GM12878 (cell line): ENCODE results near the gene CFAP74. TPM values are rescaled to one million over a fixed set of nuclear protein-coding genes. Genes with fewer than 3 reads are reported as not detected.

Experiments used
- ATAC-seq: fragments of 200-7000 bp; cut with Tn5 transposase; 3 replicates; pipeline ENCODE4 v1.9.1; 2020; ENCODE audit warnings: mild to moderate bottlenecking, moderate library complexity
- BruUV-seq: library from RNA; stranded (reverse); fragments of 400-500 nt; replicated peaks from 2 replicates; lab custom pipeline; 2021; lab: Mats Ljungman, UMichigan
- CTCF ChIA-PET: fragments of 300-600 bp; sonication (Branson Sonifier 250); formaldehyde crosslinking; extraction: SDS; loops from one replicate; lab custom pipeline; 2021; ENCODE audit warnings: inconsistent platforms; lab: Yijun Ruan, JAX
- POLR2A ChIA-PET: fragments of 350-600 bp; formaldehyde crosslinking; extraction: SDS; loops from one replicate; lab custom pipeline; 2021; ENCODE audit warnings: inconsistent platforms; lab: Charles Lee
- RAD21 ChIA-PET: fragments of 300-600 bp; sonication (Branson Sonifier 250); formaldehyde crosslinking; loops from one replicate; lab custom pipeline; 2023; ENCODE audit warnings: antibody characterized with exemption; ENCODE audit not compliant: unreplicated experiment; lab: Charles Lee
- SMC1A ChIA-PET: fragments of 300-600 bp; sonication (Branson Sonifier 250); formaldehyde crosslinking; loops from one replicate; lab custom pipeline; 2023; ENCODE audit not compliant: unreplicated experiment, uncharacterized antibody; lab: Charles Lee
- DNase-seq: peaks from one replicate; pipeline ENCODE4 v3.0.0-alpha.2; 2011; ENCODE audit warnings: low read depth, low spot score
- FAIRE-seq: peaks from 3 replicates; lab custom pipeline; 2011; peaks lifted over from hg19 to GRCh38; lab: Jason Lieb, UNC
- H2AFZ ChIP-seq: 2 replicates; pipeline ENCODE4 v1.6.0; 2011; ENCODE audit warnings: low read depth, low read length, control low read depth; ENCODE audit not compliant: control insufficient read depth
- H3K27ac ChIP-seq: 2 replicates; pipeline ENCODE4 v1.5.1; 2011; ENCODE audit warnings: control low read depth; ENCODE audit not compliant: control insufficient read depth, insufficient read depth
- H3K27me3 ChIP-seq, 2 experiments: replicated peaks in 1 of 2; 2 replicates each; pipeline versions ENCODE4 v1.6.0 to v1.6.1; 2011; ENCODE audit warnings: low read length in 1 of 2; ENCODE audit not compliant: control insufficient read depth in 2 of 2, insufficient read depth in 2 of 2
- H3K36me3 ChIP-seq, 2 experiments: 2 replicates each; pipeline ENCODE4 v1.5.1; 2011; ENCODE audit warnings: low read length in 1 of 2; ENCODE audit not compliant: control insufficient read depth in 2 of 2, insufficient read depth in 2 of 2
- H3K4me1 ChIP-seq: 2 replicates; pipeline ENCODE4 v1.6.1; 2011; ENCODE audit warnings: mild to moderate bottlenecking, low read length, moderate library complexity, mixed read lengths; ENCODE audit not compliant: control insufficient read depth, insufficient read depth
- H3K4me2 ChIP-seq: 2 replicates; pipeline ENCODE4 v1.6.0; 2011; ENCODE audit warnings: control low read depth; ENCODE audit not compliant: control insufficient read depth, insufficient read depth
- H3K4me3 ChIP-seq: fragments of 200-600 bp; sonication (generic); 2 replicates; pipeline ENCODE4 v1.5.1; 2016
- H3K79me2 ChIP-seq: 2 replicates; pipeline ENCODE4 v1.6.0; 2011; ENCODE audit warnings: low read length; ENCODE audit not compliant: control insufficient read depth, insufficient read depth
- H3K9ac ChIP-seq: 2 replicates; pipeline ENCODE4 v1.8.0; 2011; ENCODE audit warnings: low read length, control low read depth, mixed read lengths; ENCODE audit not compliant: control insufficient read depth, insufficient read depth
- H3K9me3 ChIP-seq: replicated peaks from 3 replicates; pipeline ENCODE4 v1.5.1; 2011; ENCODE audit warnings: mild to moderate bottlenecking, low read length; ENCODE audit not compliant: control insufficient read depth, insufficient read depth
- H4K20me1 ChIP-seq: 2 replicates; pipeline ENCODE4 v1.6.0; 2011; ENCODE audit not compliant: control insufficient read depth, insufficient read depth
- DPF2 ChIP-seq: fragments of 450-650 bp; IDR thresholded peaks from 2 replicates; pipeline ENCODE4 v1.6.1; 2017; ENCODE audit warnings: mild to moderate bottlenecking
- EED ChIP-seq: sonication (generic); IDR thresholded peaks from 2 replicates; pipeline ENCODE4 v1.6.1; 2016; ENCODE audit warnings: antibody characterized with exemption, low read depth
- ETV6 ChIP-seq, 2 experiments: fragments of 450-650 bp in 1 of 2; IDR thresholded peaks in 1 of 2; conservative IDR thresholded peaks in 1 of 2; 2 replicates each; pipeline ENCODE4 v1.6.1; 2014; ENCODE audit warnings: antibody characterized with exemption in 1 of 2, borderline replicate concordance in 1 of 2, low read depth in 1 of 2, mild to moderate bottlenecking in 1 of 2, moderate library complexity in 1 of 2
- GATAD2B ChIP-seq: fragments of 450-650 bp; conservative IDR thresholded peaks from 2 replicates; pipeline ENCODE4 v1.6.1; 2017; ENCODE audit warnings: low read depth, mild to moderate bottlenecking, moderate library complexity
- HDAC6 ChIP-seq: fragments of 200-600 bp; sonication (generic); IDR thresholded peaks from one replicate; pipeline ENCODE4 v1.8.0; 2017; ENCODE audit warnings: antibody characterized with exemption; ENCODE audit not compliant: unreplicated experiment
- JUNB ChIP-seq: IDR thresholded peaks from 2 replicates; pipeline ENCODE4 v1.6.1; 2016; ENCODE audit warnings: antibody characterized with exemption, mild to moderate bottlenecking
- KLF5 ChIP-seq: fragments of 450-650 bp; IDR thresholded peaks from 2 replicates; pipeline ENCODE4 v1.6.1; 2014; ENCODE audit warnings: mild to moderate bottlenecking; ENCODE audit not compliant: partially characterized antibody
- MYB ChIP-seq: fragments of 150-350 bp; IDR thresholded peaks from 2 replicates; pipeline ENCODE4 v1.6.1; 2014; ENCODE audit warnings: mild to moderate bottlenecking, low read depth, low read length, borderline replicate concordance
- NFIC ChIP-seq: IDR thresholded peaks from 2 replicates; pipeline ENCODE4 v1.6.1; 2012; ENCODE audit warnings: low read depth, mild to moderate bottlenecking, inconsistent platforms, low read length, moderate library complexity
- PAX8 ChIP-seq: fragments of 450-650 bp; IDR thresholded peaks from 2 replicates; pipeline ENCODE4 v1.6.1; 2017; ENCODE audit warnings: mild to moderate bottlenecking, moderate library complexity
- RB1 ChIP-seq: fragments of 450-650 bp; formaldehyde crosslinking; IDR thresholded peaks from 2 replicates; pipeline ENCODE4 v1.6.1; 2017; ENCODE audit warnings: mild to moderate bottlenecking, borderline replicate concordance
- RELA ChIP-seq: fragments of 450-650 bp; IDR thresholded peaks from 2 replicates; pipeline ENCODE4 v1.8.0; 2014; ENCODE audit warnings: borderline replicate concordance; ENCODE audit not compliant: partially characterized antibody
- SMAD1 ChIP-seq: fragments of 450-650 bp; IDR thresholded peaks from 2 replicates; pipeline ENCODE4 v1.6.1; 2018; ENCODE audit warnings: mild to moderate bottlenecking, low read depth; ENCODE audit not compliant: partially characterized antibody
- SREBF1 ChIP-seq: IDR thresholded peaks from 2 replicates; pipeline ENCODE4 v1.6.1; 2012; ENCODE audit warnings: mild to moderate bottlenecking, low read length
- WRNIP1 ChIP-seq: IDR thresholded peaks from 2 replicates; pipeline ENCODE4 v1.6.1; 2011; ENCODE audit warnings: low read depth, low read length, improper control_type of control experiment, borderline replicate concordance
- WGBS: methylation state at CpG from one replicate; pipeline ENCODE4 v1.1.6; 2016; ENCODE audit warnings: low lambda C conversion rate; ENCODE audit not compliant: insufficient replicate concordance, insufficient coverage; ENCODE audit errors: missing lambda C conversion rate; 5-methylcytosine and 5-hydroxymethylcytosine counted together
- in situ Hi-C: fragments of 300-500 bp; cut with MboI; formaldehyde crosslinking; loops from 9 replicates; pipeline ENCODE4 v1.14.3; 2018; ENCODE audit warnings: mixed read lengths
- intact Hi-C: fragments of 100-400 bp; cut with micrococcal nuclease; formaldehyde crosslinking; loops from one replicate; pipeline ENCODE4 v1.14.2; 2022; ENCODE audit not compliant: unreplicated experiment
- polyA plus RNA-seq, 11 experiments: library from polyadenylated mRNA; depleted of rRNA in 4 of 11; unstranded in 6 of 11; stranded (reverse) in 5 of 11; fragments of >200 nt; fragmentation: Nextera tagmentation in 4 of 11; fragmentation: Illumina TruSeq in 1 of 11; extraction: Ambion mirVana in 4 of 11; extraction: Trizol in 1 of 11; gene quantifications; 1 replicate in 1 of 11; 2 replicates in 10 of 11; pipeline versions ENCODE4 v1.2.1 to v1.2.3, GENCODE V29; 2011 to 2016; ENCODE audit warnings: inconsistent platforms in 2 of 11, missing spikeins in 2 of 11, low read depth in 1 of 11
- total RNA-seq, 4 experiments: library from RNA; depleted of rRNA in 3 of 4; stranded (reverse); fragments of >200 nt in 3 of 4; fragmentation: Illumina TruSeq in 1 of 4; extraction: Trizol in 1 of 4; gene quantifications; 2 replicates each; pipeline versions ENCODE4 v1.2.1 to v1.2.3, GENCODE V29; 2013 to 2021
- TF ChIP-seq, protein P1 (sequence below): IDR thresholded peaks from 2 replicates; pipeline ENCODE4 v1.6.1; 2012; ENCODE audit warnings: mild to moderate bottlenecking, low read depth, low read length

Gene CFAP74
- total and polyA plus RNA-seq, 10 of the 15 experiments (the other 5 are each of a cell fraction or from before 2014, with no cell fraction given) = 0.01 TPM; not detected in 9

DNA sequence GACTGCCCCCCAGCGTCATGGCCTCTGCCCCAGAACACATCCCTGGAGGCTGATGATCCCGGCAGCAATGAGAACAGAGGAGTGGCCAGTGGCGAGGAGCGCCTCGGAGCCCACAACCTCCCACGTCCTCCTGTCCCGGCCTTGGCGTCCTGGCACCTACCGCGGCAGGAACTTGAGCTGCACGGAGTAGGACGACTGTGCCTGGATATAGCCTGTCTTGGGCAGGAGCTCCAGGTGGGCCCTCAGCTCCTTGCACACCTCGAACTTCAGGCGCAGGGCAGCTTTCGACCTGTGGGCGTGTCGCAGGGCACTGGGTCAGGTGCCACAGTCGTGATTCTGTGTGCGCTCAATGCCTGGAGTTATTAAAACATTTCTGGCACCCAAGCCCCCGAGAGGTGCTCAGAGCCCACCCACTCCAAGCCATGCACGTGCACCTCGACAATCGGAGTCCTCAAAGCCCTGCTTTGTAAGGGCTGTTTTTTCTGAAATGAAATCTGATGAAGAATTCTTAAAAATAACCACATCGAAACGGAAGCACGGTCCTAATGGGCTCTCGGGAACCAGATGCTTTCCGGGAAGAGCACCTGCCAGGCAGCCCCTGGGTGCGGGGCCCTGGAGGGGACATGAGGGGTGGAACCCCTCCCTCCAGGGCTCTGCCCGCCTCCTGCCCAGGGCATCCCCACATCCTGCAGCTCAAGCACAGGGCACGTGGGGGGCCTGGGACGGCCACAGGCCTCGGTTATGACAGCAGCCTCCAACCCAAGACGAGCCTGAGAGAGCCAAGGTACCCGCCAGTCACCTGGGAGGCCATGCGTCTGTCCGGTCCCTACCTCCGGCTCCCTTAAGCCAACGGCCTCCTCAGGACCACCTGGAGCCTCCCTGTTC is 61.5 kb downstream of the CFAP74 start:
- ChIA-PET CTCF (no interaction called here), RAD21 (no interaction called here), SMC1A (no interaction called here), POLR2A (no interaction called here)
- in situ Hi-C loops = no loop called here
- Histone ChIP-seq H3K4me2 (no peak overlapping the region), H3K4me3 (no peak overlapping the region), H3K27ac (no peak overlapping the region), H4K20me1 (no peaks in the 10 kb centered on the region), H3K9ac (no peak overlapping the region), H3K9me3 (no peaks in the 10 kb centered on the region), H3K79me2 (no peaks in the 10 kb centered on the region), H3K27me3 (no peaks in the 10 kb centered on the region), H3K4me1 (no peaks in the 10 kb centered on the region), H3K36me3 (no peaks in the 10 kb centered on the region), H2AFZ (no peak overlapping the region)
- FAIRE-seq = no peak
- WGBS = 42% methylated on average over 39 of the region's 39 CpGs
- no peak for TF ChIP-seq GATAD2B
- TF ChIP-seq EED = no peak
- no peak for TF ChIP-seq PAX8
- no peak for TF ChIP-seq SREBF1
- TF ChIP-seq MYB = no peak
- no peak for TF ChIP-seq SMAD1
- no peak for TF ChIP-seq DPF2
- no peak for TF ChIP-seq RELA
- TF ChIP-seq WRNIP1 = no peak
- TF ChIP-seq ETV6 (conservative IDR thresholded peaks at IDR 0.05 in 1 of 2, IDR thresholded peaks at IDR 0.05 in 1 of 2; ENCODE audit: borderline replicate concordance in 1 of 2, low read depth in 1 of 2) = no peak
- TF ChIP-seq NFIC = no peak
- no peak for TF ChIP-seq JUNB
- no peak for TF ChIP-seq KLF5
- TF ChIP-seq, protein P1, sequence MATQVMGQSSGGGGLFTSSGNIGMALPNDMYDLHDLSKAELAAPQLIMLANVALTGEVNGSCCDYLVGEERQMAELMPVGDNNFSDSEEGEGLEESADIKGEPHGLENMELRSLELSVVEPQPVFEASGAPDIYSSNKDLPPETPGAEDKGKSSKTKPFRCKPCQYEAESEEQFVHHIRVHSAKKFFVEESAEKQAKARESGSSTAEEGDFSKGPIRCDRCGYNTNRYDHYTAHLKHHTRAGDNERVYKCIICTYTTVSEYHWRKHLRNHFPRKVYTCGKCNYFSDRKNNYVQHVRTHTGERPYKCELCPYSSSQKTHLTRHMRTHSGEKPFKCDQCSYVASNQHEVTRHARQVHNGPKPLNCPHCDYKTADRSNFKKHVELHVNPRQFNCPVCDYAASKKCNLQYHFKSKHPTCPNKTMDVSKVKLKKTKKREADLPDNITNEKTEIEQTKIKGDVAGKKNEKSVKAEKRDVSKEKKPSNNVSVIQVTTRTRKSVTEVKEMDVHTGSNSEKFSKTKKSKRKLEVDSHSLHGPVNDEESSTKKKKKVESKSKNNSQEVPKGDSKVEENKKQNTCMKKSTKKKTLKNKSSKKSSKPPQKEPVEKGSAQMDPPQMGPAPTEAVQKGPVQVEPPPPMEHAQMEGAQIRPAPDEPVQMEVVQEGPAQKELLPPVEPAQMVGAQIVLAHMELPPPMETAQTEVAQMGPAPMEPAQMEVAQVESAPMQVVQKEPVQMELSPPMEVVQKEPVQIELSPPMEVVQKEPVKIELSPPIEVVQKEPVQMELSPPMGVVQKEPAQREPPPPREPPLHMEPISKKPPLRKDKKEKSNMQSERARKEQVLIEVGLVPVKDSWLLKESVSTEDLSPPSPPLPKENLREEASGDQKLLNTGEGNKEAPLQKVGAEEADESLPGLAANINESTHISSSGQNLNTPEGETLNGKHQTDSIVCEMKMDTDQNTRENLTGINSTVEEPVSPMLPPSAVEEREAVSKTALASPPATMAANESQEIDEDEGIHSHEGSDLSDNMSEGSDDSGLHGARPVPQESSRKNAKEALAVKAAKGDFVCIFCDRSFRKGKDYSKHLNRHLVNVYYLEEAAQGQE = no peak
- no peak for TF ChIP-seq RB1
- no peak for TF ChIP-seq HDAC6
- no peak for ATAC-seq
- DNase-seq = no peak
- BruUV-seq = no TSS peak
- intact Hi-C loops = loop anchor here (5.0 kb wide), 1 partner anchor 105 kb away; no protein-coding TSS in a partner anchor
